ENCODE results near the gene C20orf141.

C20orf141 gene

DNA sequence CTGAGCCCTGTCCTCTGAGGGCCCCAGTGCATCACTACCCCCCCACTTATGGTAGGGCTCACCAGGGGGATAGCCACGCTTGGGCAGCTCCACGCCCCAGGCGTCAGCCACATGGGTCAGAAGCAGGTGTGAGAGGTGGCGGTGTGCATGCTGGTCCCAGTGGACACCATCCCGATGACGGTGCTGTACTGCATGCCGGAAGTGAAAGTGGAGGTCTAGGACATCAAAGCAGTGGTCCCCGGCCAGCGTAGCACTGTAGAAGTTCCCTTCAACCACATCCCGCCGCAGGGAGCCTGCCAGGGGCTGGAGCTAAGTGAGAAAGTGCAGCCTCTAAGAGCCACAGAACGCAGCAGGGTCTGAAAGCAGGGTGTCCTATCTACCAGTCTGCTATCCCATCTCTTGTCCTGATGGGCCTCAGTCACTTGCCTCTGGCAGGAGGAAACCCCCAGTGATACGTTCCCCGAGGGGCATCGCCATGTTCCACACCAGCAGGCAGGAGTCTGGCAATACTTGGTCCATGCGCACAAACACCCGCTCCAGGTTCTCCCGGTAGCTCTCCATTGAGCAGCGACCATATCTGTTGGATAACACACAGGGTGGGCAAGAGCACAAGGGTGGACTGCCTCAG, 23.5 kb downstream of the C20orf141 start:
- no peak overlapping the region for H4K8ac ChIP-seq (ENCODE audit: low read depth, low read length)
- no peak overlapping the region for H3K4ac ChIP-seq (ENCODE audit: low read depth, low read length)
- peaks cover 9 to 19% of the 10 kb centered on the region in 2 experiments for H3K36me3 ChIP-seq (ENCODE audit: control insufficient read depth in 1 of 2, insufficient read depth in 2 of 2, low read length in 2 of 2)
- peaks cover 9% of the 10 kb centered on the region for H3K79me1 ChIP-seq (ENCODE audit: low read length)
- no peak overlapping the region for H2BK5ac ChIP-seq (ENCODE audit: low read depth, low read length, poor library complexity)
- H3K79me2 ChIP-seq (ENCODE audit: control insufficient read depth, insufficient read depth, low read length, poor library complexity), result peaks cover 6% of the 10 kb centered on the region
- H4K12ac ChIP-seq (ENCODE audit: low read depth, low read length), result no peak overlapping the region
- no peak overlapping the region for H3K18ac ChIP-seq (ENCODE audit: low read length)
- WGBS (ENCODE audit: extremely low coverage, insufficient coverage, insufficient read length), result no CpG with 5 or more reads among the region's 19 CpGs
- no peak overlapping the region for H3K4me3 ChIP-seq (ENCODE audit: low read depth, low read length)
- peaks cover 6 to 9% of the 10 kb centered on the region in 2 experiments for H3K4me1 ChIP-seq (ENCODE audit: control insufficient read depth in 1 of 2, insufficient read depth in 2 of 2, low read length in 2 of 2)
- H3K27me3 ChIP-seq (ENCODE audit: insufficient read depth, low read length), result no peaks in the 10 kb centered on the region
- no peak overlapping the region for H2BK120ac ChIP-seq (ENCODE audit: insufficient read depth, low read length, poor library complexity)
- H4K91ac ChIP-seq (ENCODE audit: low read depth, low read length), result no peak overlapping the region
- H2BK12ac ChIP-seq (ENCODE audit: low read length), result no peak overlapping the region
- H2AK5ac ChIP-seq (ENCODE audit: low read length), result no peak overlapping the region
- peaks cover 1% of the 10 kb centered on the region for H3K9me3 ChIP-seq (ENCODE audit: insufficient read depth, low read depth, low read length)
- no peak for DNase-seq
- H3K14ac ChIP-seq (ENCODE audit: low read length), result no peak overlapping the region
- H3K27ac ChIP-seq (ENCODE audit: low read depth, low read length), result no peak overlapping the region
- H3K23ac ChIP-seq (ENCODE audit: low read length), result no peak overlapping the region
- H3K4me2 ChIP-seq (ENCODE audit: low read length), result no peak overlapping the region
- H2AFZ ChIP-seq (ENCODE audit: insufficient read depth, low read length, poor library complexity), result no peak overlapping the region
- no peak overlapping the region for H3K9ac ChIP-seq (ENCODE audit: low read length)

DNA sequence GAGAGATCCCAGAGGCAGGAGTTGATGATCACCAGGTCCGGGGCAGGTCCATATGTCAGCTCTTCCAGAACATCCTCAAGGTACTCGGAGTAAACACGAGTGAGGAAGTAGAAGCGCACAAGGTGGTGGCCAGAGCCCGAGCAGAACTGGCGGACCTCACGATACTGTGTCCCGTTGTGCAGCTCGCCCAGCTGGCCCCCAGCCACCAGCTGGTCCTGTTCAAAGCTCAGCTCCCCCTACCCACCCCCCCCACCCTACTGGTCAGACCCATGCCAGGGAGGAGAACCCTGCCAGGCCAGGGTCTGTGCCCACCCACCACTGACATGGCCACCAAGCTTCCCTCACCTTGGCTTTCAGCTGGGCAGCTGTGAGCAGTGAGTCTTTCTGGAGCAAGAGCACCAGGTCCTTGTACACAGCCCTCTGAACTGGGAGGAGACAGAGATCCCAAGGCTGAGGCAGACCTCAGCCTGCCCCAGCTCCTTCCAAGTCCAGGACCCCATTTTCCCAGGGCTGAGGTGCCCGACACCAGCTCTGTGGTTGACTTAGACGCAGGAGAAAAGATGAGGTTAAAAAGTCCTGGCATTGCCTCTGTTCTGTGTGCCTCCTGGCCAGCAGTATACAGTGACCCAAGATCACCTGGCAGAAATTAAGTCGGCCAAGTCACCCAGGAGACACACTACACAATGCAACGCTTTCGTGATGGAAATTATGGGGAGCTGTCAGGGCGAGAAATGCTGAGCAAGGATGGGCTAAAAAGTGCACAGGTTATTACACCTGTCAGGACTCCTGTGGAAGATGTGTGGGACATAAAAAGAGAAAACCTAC, 24.3 kb downstream of the C20orf141 start:
- no peak overlapping the region for H2BK5ac ChIP-seq (ENCODE audit: low read depth, low read length, poor library complexity)
- H4K12ac ChIP-seq (ENCODE audit: low read depth, low read length), result no peak overlapping the region
- H3K9ac ChIP-seq (ENCODE audit: low read length), result no peak overlapping the region
- H3K23ac ChIP-seq (ENCODE audit: low read length), result no peak overlapping the region
- H3K27ac ChIP-seq (ENCODE audit: low read depth, low read length), result no peak overlapping the region
- no peak overlapping the region for H3K4ac ChIP-seq (ENCODE audit: low read depth, low read length)
- no peak overlapping the region for H2AFZ ChIP-seq (ENCODE audit: insufficient read depth, low read length, poor library complexity)
- H3K27me3 ChIP-seq (ENCODE audit: insufficient read depth, low read length), result no peaks in the 10 kb centered on the region
- H4K91ac ChIP-seq (ENCODE audit: low read depth, low read length), result no peak overlapping the region
- peaks cover 6 to 9% of the 10 kb centered on the region in 2 experiments for H3K4me1 ChIP-seq (ENCODE audit: control insufficient read depth in 1 of 2, insufficient read depth in 2 of 2, low read length in 2 of 2)
- H3K4me2 ChIP-seq (ENCODE audit: low read length), result no peak overlapping the region
- no peak for DNase-seq
- peaks cover 1% of the 10 kb centered on the region for H3K9me3 ChIP-seq (ENCODE audit: insufficient read depth, low read depth, low read length)
- peaks cover 9% of the 10 kb centered on the region for H3K79me1 ChIP-seq (ENCODE audit: low read length)
- no peak overlapping the region for H3K14ac ChIP-seq (ENCODE audit: low read length)
- H4K8ac ChIP-seq (ENCODE audit: low read depth, low read length), result no peak overlapping the region
- no peak overlapping the region for H2AK5ac ChIP-seq (ENCODE audit: low read length)
- H3K36me3 ChIP-seq (ENCODE audit: control insufficient read depth in 1 of 2, insufficient read depth in 2 of 2, low read length in 2 of 2), result peaks cover 9 to 19% of the 10 kb centered on the region in 2 experiments
- H3K4me3 ChIP-seq (ENCODE audit: low read depth, low read length), result no peak overlapping the region
- no peak overlapping the region for H3K18ac ChIP-seq (ENCODE audit: low read length)
- peaks cover 6% of the 10 kb centered on the region for H3K79me2 ChIP-seq (ENCODE audit: control insufficient read depth, insufficient read depth, low read length, poor library complexity)
- no CpG with 5 or more reads among the region's 15 CpGs for WGBS (ENCODE audit: extremely low coverage, insufficient coverage, insufficient read length)
- no peak overlapping the region for H2BK120ac ChIP-seq (ENCODE audit: insufficient read depth, low read length, poor library complexity)
- H2BK12ac ChIP-seq (ENCODE audit: low read length), result no peak overlapping the region

DNA sequence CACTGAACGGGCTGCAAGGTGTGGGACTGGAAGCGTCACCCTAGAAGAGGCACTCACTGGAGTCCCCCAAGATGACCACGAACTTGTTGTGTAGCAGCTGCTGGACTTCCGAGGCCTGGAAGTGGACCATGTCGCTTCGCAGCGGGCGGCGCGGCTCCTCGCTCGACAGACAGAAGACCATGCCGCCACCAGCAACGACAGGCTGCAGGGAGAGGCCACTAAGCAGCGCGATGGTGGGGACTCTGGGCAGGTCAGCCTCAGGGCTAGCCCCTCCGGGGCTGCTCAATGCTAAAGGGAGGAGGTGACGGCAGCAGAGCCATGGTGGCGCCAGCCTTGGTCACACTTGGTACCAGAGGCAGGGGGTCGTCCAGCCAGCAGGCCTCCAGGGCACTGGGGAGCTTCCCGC, 24.9 kb downstream of the C20orf141 start:
- no CpG with 5 or more reads among the region's 21 CpGs for WGBS (ENCODE audit: extremely low coverage, insufficient coverage, insufficient read length)
- Histone ChIP-seq H3K4me2 (ENCODE audit: low read length) (peak overlapping the region; percentile 72), H3K9me3 (ENCODE audit: insufficient read depth, low read depth, low read length) (peaks cover 1% of the 10 kb centered on the region), H3K4me1 (ENCODE audit: control insufficient read depth in 1 of 2, insufficient read depth in 2 of 2, low read length in 2 of 2) (peaks cover 6 to 9% of the 10 kb centered on the region in 2 experiments), H2BK120ac (ENCODE audit: insufficient read depth, low read length, poor library complexity) (peak overlapping the region; percentile 90), H3K18ac (ENCODE audit: low read length) (peak overlapping the region; percentile 95), H3K27me3 (ENCODE audit: insufficient read depth, low read length) (no peaks in the 10 kb centered on the region), H4K8ac (ENCODE audit: low read depth, low read length) (peak overlapping the region; percentile 99), H4K91ac (ENCODE audit: low read depth, low read length) (peak overlapping the region; percentile 94), H2BK5ac (ENCODE audit: low read depth, low read length, poor library complexity) (no peak overlapping the region), H3K23ac (ENCODE audit: low read length) (no peak overlapping the region), H3K79me1 (ENCODE audit: low read length) (peaks cover 9% of the 10 kb centered on the region), H2BK12ac (ENCODE audit: low read length) (no peak overlapping the region), H3K36me3 (ENCODE audit: control insufficient read depth in 1 of 2, insufficient read depth in 2 of 2, low read length in 2 of 2) (peaks cover 9 to 19% of the 10 kb centered on the region in 2 experiments), H3K14ac (ENCODE audit: low read length) (peak overlapping the region; percentile 96), H2AFZ (ENCODE audit: insufficient read depth, low read length, poor library complexity) (peak overlapping the region; percentile 87), H3K4me3 (ENCODE audit: low read depth, low read length) (peak overlapping the region; percentile 79), H4K12ac (ENCODE audit: low read depth, low read length) (peak overlapping the region; percentile 98), H3K79me2 (ENCODE audit: control insufficient read depth, insufficient read depth, low read length, poor library complexity) (peaks cover 6% of the 10 kb centered on the region), H3K4ac (ENCODE audit: low read depth, low read length) (peak overlapping the region; percentile 75), H3K27ac (ENCODE audit: low read depth, low read length) (no peak overlapping the region), H2AK5ac (ENCODE audit: low read length) (peak overlapping the region; percentile 87), H3K9ac (ENCODE audit: low read length) (no peak overlapping the region)
- DNase-seq, result no peak

DNA sequence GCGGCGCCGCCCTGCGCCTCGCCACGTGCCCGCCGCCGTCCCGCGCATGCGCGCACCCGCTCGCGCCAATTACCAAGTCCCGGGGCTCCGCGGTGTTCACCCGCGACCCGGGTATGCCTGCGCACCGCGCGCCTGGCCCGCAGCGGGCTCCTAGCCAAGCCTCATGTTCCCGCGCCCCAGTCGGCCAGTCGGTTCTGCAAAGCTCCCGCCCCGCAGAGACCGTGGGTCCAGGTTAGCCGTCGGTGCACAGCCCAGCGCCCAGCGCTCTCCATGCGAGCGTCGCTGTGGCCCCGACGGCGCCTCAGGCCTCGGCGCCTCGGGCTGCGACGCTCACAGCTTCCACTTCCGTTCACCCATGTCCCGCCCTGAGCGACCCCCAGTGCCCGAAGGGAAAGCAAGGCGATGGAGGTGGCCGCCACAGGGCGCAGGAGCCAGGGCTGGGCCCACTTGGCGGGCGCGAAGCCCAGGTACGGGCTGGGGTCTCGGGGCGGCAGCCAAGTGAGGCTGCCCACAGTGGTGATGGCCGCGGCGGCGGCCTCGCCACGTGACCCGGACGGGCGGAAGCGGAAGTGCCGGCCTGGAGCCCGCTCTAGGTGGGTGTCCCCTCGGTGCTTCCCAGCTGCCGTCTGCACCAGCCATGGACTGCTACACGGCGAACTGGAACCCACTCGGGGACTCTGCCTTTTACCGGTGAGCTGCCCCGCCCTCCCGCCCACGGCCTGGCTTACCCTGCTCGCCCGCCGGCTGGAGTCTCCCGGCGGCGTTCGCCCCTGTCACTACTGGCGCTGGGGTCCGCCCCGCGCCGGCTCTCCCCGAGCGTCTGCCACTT, 25.6 kb downstream of the C20orf141 start, which contains the start of the genes PCED1A and VPS16:
TSS of gene PCED1A (minus strand) at position 518 of the 829 bp plus-strand sequence. CDS start 743 bp downstream, outside the sequence.
TSS of gene VPS16 (plus strand) at position 608 of the 829 bp plus-strand sequence. CDS start at position 638, 30 bp downstream.
- peak within 1 kb of the TSS; percentile 75 for H3K4ac ChIP-seq (ENCODE audit: low read depth, low read length)
- no peak within 1 kb of the TSS for H2BK12ac ChIP-seq (ENCODE audit: low read length)
- H3K4me3 ChIP-seq (ENCODE audit: low read depth, low read length), result peak within 1 kb of the TSS; percentile 79
- H3K4me2 ChIP-seq (ENCODE audit: low read length), result peak within 1 kb of the TSS; percentile 99
- peak within 1 kb of the TSS; percentile 94 for H4K91ac ChIP-seq (ENCODE audit: low read depth, low read length)
- H3K27me3 ChIP-seq (ENCODE audit: insufficient read depth, low read length), result no peaks in the 10 kb centered on the region
- H4K8ac ChIP-seq (ENCODE audit: low read depth, low read length), result peak within 1 kb of the TSS; percentile 99
- peaks cover 6% of the 10 kb centered on the region for H3K79me2 ChIP-seq (ENCODE audit: control insufficient read depth, insufficient read depth, low read length, poor library complexity)
- peaks cover 9% of the 10 kb centered on the region for H3K79me1 ChIP-seq (ENCODE audit: low read length)
- peak within 1 kb of the TSS; percentile 90 for H3K9ac ChIP-seq (ENCODE audit: low read length)
- H3K27ac ChIP-seq (ENCODE audit: low read depth, low read length), result peak within 1 kb of the TSS; percentile 28
- H2BK120ac ChIP-seq (ENCODE audit: insufficient read depth, low read length, poor library complexity), result peak within 1 kb of the TSS; percentile 90
- peak within 1 kb of the TSS; percentile 87 for H2AK5ac ChIP-seq (ENCODE audit: low read length)
- DNase-seq, result peak; percentile 83 to 87
- peak within 1 kb of the TSS; percentile 75 for H2BK5ac ChIP-seq (ENCODE audit: low read depth, low read length, poor library complexity)
- H3K4me1 ChIP-seq (ENCODE audit: control insufficient read depth in 1 of 2, insufficient read depth in 2 of 2, low read length in 2 of 2), result peaks cover 6 to 9% of the 10 kb centered on the region in 2 experiments
- no peak within 1 kb of the TSS for H3K23ac ChIP-seq (ENCODE audit: low read length)
- peaks cover 9 to 16% of the 10 kb centered on the region in 2 experiments for H3K36me3 ChIP-seq (ENCODE audit: control insufficient read depth in 1 of 2, insufficient read depth in 2 of 2, low read length in 2 of 2)
- no CpG with 5 or more reads among the region's 98 CpGs for WGBS (ENCODE audit: extremely low coverage, insufficient coverage, insufficient read length)
- peak within 1 kb of the TSS; percentile 95 for H3K18ac ChIP-seq (ENCODE audit: low read length)
- H2AFZ ChIP-seq (ENCODE audit: insufficient read depth, low read length, poor library complexity), result peak within 1 kb of the TSS; percentile 87
- H3K9me3 ChIP-seq (ENCODE audit: insufficient read depth, low read depth, low read length), result peaks cover 1% of the 10 kb centered on the region
- peak within 1 kb of the TSS; percentile 96 for H3K14ac ChIP-seq (ENCODE audit: low read length)
- peak within 1 kb of the TSS; percentile 98 for H4K12ac ChIP-seq (ENCODE audit: low read depth, low read length)

All from trophoblast cell (in vitro differentiated cells and primary cell).